A673 (cell line): ENCODE results near the gene MGMT. TPM values are rescaled to one million over a fixed set of nuclear protein-coding genes. Genes with fewer than 3 reads are reported as not detected.

Experiments used
- BruUV-seq: library from RNA; stranded (reverse); fragments of 400-500 nt; replicated peaks from 2 replicates; lab custom pipeline; 2021; lab: Mats Ljungman, UMichigan
- CTCF ChIA-PET: fragments of 300-600 bp; sonication (Branson Sonifier 250); formaldehyde crosslinking; loops from one replicate; lab custom pipeline; 2022; ENCODE audit warnings: antibody characterized with exemption; lab: Charles Lee
- POLR2A ChIA-PET: fragments of 300-600 bp; sonication (Branson Sonifier 250); formaldehyde crosslinking; loops from one replicate; lab custom pipeline; 2022; ENCODE audit warnings: antibody characterized with exemption; ENCODE audit not compliant: low non-redundant PET; lab: Charles Lee
- DNase-seq: peaks from one replicate; pipeline ENCODE4 v3.0.0-alpha.2; 2015; ENCODE audit warnings: low spot score
- H3K27ac ChIP-seq: fragments of 200-600 bp; sonication (generic); 2 replicates; pipeline ENCODE4 v1.5.1; 2016; ENCODE audit warnings: mixed run types, low read depth, mild to moderate bottlenecking, mixed read lengths, antibody characterized with exemption, low read length; ENCODE audit not compliant: poor library complexity, severe bottlenecking
- H3K27me3 ChIP-seq: fragments of 200-600 bp; sonication (generic); replicated peaks from 2 replicates; pipeline ENCODE4 v1.6.1; 2017; ENCODE audit warnings: mixed run types, low read depth, mild to moderate bottlenecking, mixed read lengths, antibody characterized with exemption, low read length; ENCODE audit not compliant: insufficient read depth, poor library complexity
- H3K36me3 ChIP-seq: fragments of 200-600 bp; sonication (generic); 2 replicates; pipeline ENCODE4 v1.6.1; 2016; ENCODE audit warnings: mixed run types, mild to moderate bottlenecking, mixed read lengths, antibody characterized with exemption, low read length; ENCODE audit not compliant: insufficient read depth, poor library complexity, severe bottlenecking
- H3K4me1 ChIP-seq: fragments of 200-600 bp; sonication (generic); 2 replicates; pipeline ENCODE4 v1.6.1; 2017; ENCODE audit warnings: mixed run types, mild to moderate bottlenecking, mixed read lengths, antibody characterized with exemption, low read length; ENCODE audit not compliant: insufficient read depth, poor library complexity, severe bottlenecking
- H3K4me3 ChIP-seq: fragments of 200-600 bp; sonication (generic); 2 replicates; pipeline ENCODE4 v1.5.1; 2016; ENCODE audit warnings: low read depth, mixed run types, mild to moderate bottlenecking, mixed read lengths, low read length; ENCODE audit not compliant: poor library complexity, severe bottlenecking
- H3K9me3 ChIP-seq: fragments of 200-600 bp; sonication (generic); 2 replicates; pipeline ENCODE4 v1.6.1; 2016; ENCODE audit warnings: mixed run types, low read depth, mild to moderate bottlenecking, mixed read lengths, antibody characterized with exemption, low read length; ENCODE audit not compliant: poor library complexity, severe bottlenecking
- CTCF ChIP-seq: fragments of 300-800, 200-600 bp; sonication (generic); conservative IDR thresholded peaks from 2 replicates; pipeline ENCODE4 v1.5.1; 2017; ENCODE audit warnings: low read depth, mild to moderate bottlenecking, antibody characterized with exemption, low read length, moderate library complexity, mixed read lengths
- EZH2 ChIP-seq: fragments of 200-600 bp; sonication (generic); IDR thresholded peaks from 2 replicates; pipeline ENCODE4 v1.6.1; 2017; ENCODE audit warnings: borderline replicate concordance, low read depth, mild to moderate bottlenecking, mixed read lengths, antibody characterized with exemption, low read length; ENCODE audit not compliant: poor library complexity, severe bottlenecking
- intact Hi-C: fragments of 100-400 bp; cut with micrococcal nuclease; formaldehyde crosslinking; loops from one replicate; pipeline ENCODE4 v1.10.0; 2022; ENCODE audit not compliant: unreplicated experiment
- total RNA-seq: library from RNA; stranded (reverse); gene quantifications from 2 replicates; pipeline ENCODE4 v1.2.3, GENCODE V29; 2021

Gene MGMT
- total RNA-seq, 1 experiment from 2014 or later: 19.5 TPM

DNA sequence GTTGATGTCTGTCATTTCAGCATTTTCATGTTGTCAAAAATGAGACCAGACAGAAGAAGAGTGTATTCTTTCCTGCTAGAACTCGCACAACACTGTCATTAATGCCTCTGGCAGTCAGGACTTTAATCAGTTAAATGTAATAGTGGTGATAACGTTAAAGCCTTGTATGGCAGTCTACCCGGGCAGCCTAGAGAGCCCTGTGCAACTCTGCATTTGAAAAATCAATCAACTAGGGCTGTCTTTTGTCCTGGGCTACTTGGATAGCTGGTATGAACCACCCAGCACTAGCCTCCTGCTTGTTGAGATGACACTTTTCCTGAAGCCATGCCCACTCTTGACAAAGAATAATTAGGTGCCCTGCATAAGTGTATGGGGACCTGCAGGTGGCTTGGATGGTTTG lies 19.8 kb downstream of the MGMT start:
- POLR2A ChIA-PET: no interaction called here
- H3K9me3 ChIP-seq: peaks cover 52% of the 10 kb centered on the region

GRCh38 chr10:129491123-129491734 lies 24.2 kb downstream of the MGMT start:
- Histone ChIP-seq H3K36me3 (no peaks in the 10 kb centered on the region), H3K9me3 (peaks cover 44% of the 10 kb centered on the region), H3K4me1 (peaks cover 2% of the 10 kb centered on the region), H3K4me3 (no peak overlapping the region), H3K27me3 (no peaks in the 10 kb centered on the region), H3K27ac (no peak overlapping the region)
- intact Hi-C loops: no loop called here
- CTCF ChIA-PET: no interaction called here
- POLR2A ChIA-PET: no interaction called here
- TF ChIP-seq EZH2 (no peak), CTCF (no peak)
- peak; percentile 44 for DNase-seq
- BruUV-seq: no TSS peak

More for the DNA sequence above, 19.8 kb downstream of the MGMT start:
- no TSS peak for BruUV-seq
- no peak overlapping the region for H3K4me3 ChIP-seq
- TF ChIP-seq EZH2 (no peak), CTCF (no peak)
- intact Hi-C loops: no loop called here
- H3K4me1 ChIP-seq: no peaks in the 10 kb centered on the region
- no peak overlapping the region for H3K27ac ChIP-seq
- no peaks in the 10 kb centered on the region for H3K36me3 ChIP-seq
- H3K27me3 ChIP-seq: no peaks in the 10 kb centered on the region
- DNase-seq: no peak
- CTCF ChIA-PET: no interaction called here

DNA sequence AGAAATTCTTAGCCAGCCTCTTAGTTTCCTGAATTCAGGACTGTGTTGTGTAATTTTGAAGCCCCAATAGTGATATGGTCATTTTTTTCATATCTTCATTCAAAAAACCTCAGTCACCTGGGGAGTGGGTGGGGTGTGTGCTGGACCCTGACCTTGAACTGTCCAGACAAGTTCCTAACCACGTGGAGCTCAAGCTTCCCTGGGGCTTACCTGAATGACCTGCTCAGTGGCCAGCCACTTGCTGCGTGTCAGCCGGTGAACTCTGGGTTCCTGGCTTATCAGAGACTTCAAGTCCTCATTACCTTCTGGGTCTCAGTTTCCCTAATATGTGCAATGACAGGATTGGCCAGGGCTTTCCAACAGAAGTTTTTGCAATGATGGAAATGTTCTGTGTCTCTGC lies 27.1 kb downstream of the MGMT start:
- Histone ChIP-seq H3K4me3 (no peak overlapping the region), H3K36me3 (no peaks in the 10 kb centered on the region), H3K27ac (no peak overlapping the region), H3K9me3 (peaks cover 37% of the 10 kb centered on the region), H3K4me1 (peaks cover 11% of the 10 kb centered on the region), H3K27me3 (no peaks in the 10 kb centered on the region)
- POLR2A ChIA-PET: no interaction called here
- DNase-seq: no peak
- intact Hi-C loops: no loop called here
- CTCF ChIA-PET: no interaction called here
- TF ChIP-seq CTCF (no peak), EZH2 (no peak)
- BruUV-seq: no TSS peak
